ENCODE results near the gene CRYBB1. TPM values are rescaled to one million over a fixed set of nuclear protein-coding genes. Genes with fewer than 3 reads are reported as not detected.

Gene CRYBB1
- total and polyA plus RNA-seq, 2 of the 13 experiments (the other 11 are each of a cell fraction or from before 2014, with no cell fraction given), result not detected

- Histone ChIP-seq H3K27ac (ENCODE audit: extremely low read length, insufficient read depth, low read length) (no peak overlapping the region), H3K4me3 (replicated peaks in 1 of 3; ENCODE audit: insufficient read depth in 1 of 3, low read depth in 2 of 3, low read length in 3 of 3) (no peak overlapping the region), H3K4me2 (ENCODE audit: low read depth, low read length) (no peak overlapping the region), H3K9ac (ENCODE audit: insufficient read depth, low read depth, low read length) (no peak overlapping the region), H2AFZ (ENCODE audit: low read length) (no peak overlapping the region), H3K79me2 (ENCODE audit: insufficient read depth, low read length) (peaks cover 10% of the 10 kb centered on the region), H3K36me3 (replicated peaks in 1 of 2; ENCODE audit: control insufficient read depth in 1 of 2, insufficient read depth in 2 of 2, low read length in 2 of 2) (0 out of 5 replicates have a peak, but pooled peaks cover 0 to 4% of the 10 kb centered on the region in 2 experiments), H3K4me1 (ENCODE audit: insufficient read depth, low read length) (peaks cover 15% of the 10 kb centered on the region), H4K20me1 (ENCODE audit: insufficient read depth, low read length) (no peaks in the 10 kb centered on the region), H3K27me3 (ENCODE audit: control insufficient read depth in 1 of 2, insufficient read depth in 2 of 2, low read length in 2 of 2) (no peaks in the 10 kb centered on the region), H3K9me3 (ENCODE audit: low read length) (no peaks in the 10 kb centered on the region)
- no peak for ATAC-seq
- in situ Hi-C loops (cut with HindIII; ENCODE audit: extremely low pct_ligation_motif_present, low pct_unique_long_range_greater_than_20kb), result no loop called here
- no TSS peak for BruUV-seq (replicated peaks)
- no peak for FAIRE-seq
- POLR2A ChIA-PET, result no interaction called here
- intact Hi-C loops (cut with micrococcal nuclease; ENCODE audit: unreplicated experiment), result no loop called here
- no peak for DNase-seq (ENCODE audit: low spot score)
- 69% methylated on average over 4 of the region's 11 CpGs for WGBS (ENCODE audit: low lambda C conversion rate)
- CTCF ChIA-PET (ENCODE audit: low intra/inter-chr PET ratio, low total read pairs), result no interaction called here
- TF ChIP-seq AHR (CRISPR knock-in tag; IDR thresholded peaks at IDR 0.05) (no peak), CREM (IDR thresholded peaks at IDR 0.05) (no peak), CREM (CRISPR knock-in tag; IDR thresholded peaks at IDR 0.05) (no peak), ZNF841 (CRISPR knock-in tag; IDR thresholded peaks at IDR 0.05; ENCODE audit: borderline replicate concordance) (no peak), FOXC1 (CRISPR knock-in tag; IDR thresholded peaks at IDR 0.05; ENCODE audit: borderline replicate concordance) (no peak), ZNF160 (CRISPR knock-in tag; IDR thresholded peaks at IDR 0.05) (no peak), ZFY (CRISPR knock-in tag; IDR thresholded peaks at IDR 0.05) (no peak), HIC2 (CRISPR knock-in tag; IDR thresholded peaks at IDR 0.05; ENCODE audit: low read depth) (no peak), TRIM24 (CRISPR knock-in tag; IDR thresholded peaks at IDR 0.05) (no peak), ZNF235 (CRISPR knock-in tag; IDR thresholded peaks at IDR 0.05; ENCODE audit: borderline replicate concordance) (no peak), JUND (CRISPR knock-in tag; IDR thresholded peaks at IDR 0.05) (no peak), MAFF (IDR thresholded peaks at IDR 0.05; ENCODE audit: low read depth, low read length) (no peak), DZIP1 (CRISPR knock-in tag; IDR thresholded peaks at IDR 0.05) (no peak), ZNF639 (CRISPR knock-in tag; conservative IDR thresholded peaks at IDR 0.05) (no peak), ZMAT5 (CRISPR knock-in tag; IDR thresholded peaks at IDR 0.05; ENCODE audit: borderline replicate concordance, low read depth) (no peak), BHLHE40 (IDR thresholded peaks at IDR 0.05; ENCODE audit: low read length) (no peak), ZNF224 (CRISPR knock-in tag; IDR thresholded peaks at IDR 0.05) (no peak), TSC22D2 (CRISPR knock-in tag; IDR thresholded peaks at IDR 0.05; ENCODE audit: borderline replicate concordance) (no peak), ELF3 (CRISPR knock-in tag; IDR thresholded peaks at IDR 0.05) (no peak), ZNF879 (CRISPR knock-in tag; IDR thresholded peaks at IDR 0.05) (no peak)
Measured at GRCh38 chr22:26585104-26585790, 32.6 kb downstream of the CRYBB1 start.
